HUES64 (cell line): ENCODE data around the gene PODN.

Experiments used
- H3K27ac ChIP-seq: 2 replicates; pipeline ENCODE4 v1.7.0; 2013; ENCODE audit warnings: low read depth, low read length, inconsistent platforms
- H3K27me3 ChIP-seq: 2 replicates; pipeline ENCODE4 v1.6.1; 2013; ENCODE audit warnings: mild to moderate bottlenecking, low read length; ENCODE audit not compliant: insufficient read depth
- H3K36me3 ChIP-seq: 2 replicates; pipeline ENCODE4 v1.6.1; 2013; ENCODE audit warnings: mild to moderate bottlenecking, low read length; ENCODE audit not compliant: insufficient read depth
- H3K4me1 ChIP-seq: 2 replicates; pipeline ENCODE4 v1.6.1; 2013; ENCODE audit warnings: mild to moderate bottlenecking, low read length, moderate library complexity; ENCODE audit not compliant: insufficient read depth
- H3K4me3 ChIP-seq: 2 replicates; pipeline ENCODE4 v1.5.1; 2013; ENCODE audit warnings: mild to moderate bottlenecking, low read length, moderate library complexity
- H3K9ac ChIP-seq: 2 replicates; pipeline ENCODE4 v1.6.1; 2013; ENCODE audit warnings: mild to moderate bottlenecking, low read depth, low read length
- H3K9me3 ChIP-seq: 2 replicates; pipeline ENCODE4 v1.6.1; 2013; ENCODE audit warnings: low read depth, low read length; ENCODE audit not compliant: insufficient read depth
- WGBS: fragments of 150-250, 120-280 bp; methylation state at CpG from one replicate; pipeline ENCODE4 v1.1.7; 2013; ENCODE audit warnings: missing lambda C conversion rate; 5-methylcytosine and 5-hydroxymethylcytosine counted together

Gene PODN

GRCh38 chr1:53075761-53076163 lies 13.7 kb downstream of the PODN start:
- 94% methylated on average over 8 of the region's 8 CpGs for WGBS
- H3K9ac ChIP-seq, result no peak overlapping the region

GRCh38 chr1:53076165-53076564 lies 14.2 kb downstream of the PODN start:
- WGBS, result 92% methylated on average over 9 of the region's 9 CpGs
- Histone ChIP-seq H3K9me3 (no peaks in the 10 kb centered on the region), H3K4me3 (no peak overlapping the region), H3K9ac (no peak overlapping the region), H3K4me1 (no peaks in the 10 kb centered on the region), H3K27ac (no peak overlapping the region), H3K27me3 (no peaks in the 10 kb centered on the region), H3K36me3 (no peaks in the 10 kb centered on the region)

More at GRCh38 chr1:53075761-53076163, 13.7 kb downstream of the PODN start:
- Histone ChIP-seq H3K4me3 (no peak overlapping the region), H3K27ac (no peak overlapping the region), H3K27me3 (no peaks in the 10 kb centered on the region), H3K4me1 (no peaks in the 10 kb centered on the region), H3K9me3 (no peaks in the 10 kb centered on the region), H3K36me3 (no peaks in the 10 kb centered on the region)

- 92% methylated on average over 19 of the region's 19 CpGs for WGBS
- no peak overlapping the region for H3K9ac ChIP-seq
- H3K27me3 ChIP-seq, result no peaks in the 10 kb centered on the region
- H3K36me3 ChIP-seq, result no peaks in the 10 kb centered on the region
- H3K27ac ChIP-seq, result no peak overlapping the region
- H3K4me3 ChIP-seq, result no peak overlapping the region
- H3K4me1 ChIP-seq, result 0 out of 2 replicates have a peak, but pooled peaks cover 3% of the 10 kb centered on the region
- H3K9me3 ChIP-seq, result no peaks in the 10 kb centered on the region
Observed at GRCh38 chr1:53076721-53077598, 14.9 kb downstream of the PODN start.

- peaks cover 9% of the 10 kb centered on the region for H3K4me1 ChIP-seq
- WGBS, result 95% methylated on average over 13 of the region's 13 CpGs
- H3K36me3 ChIP-seq, result no peaks in the 10 kb centered on the region
- no peaks in the 10 kb centered on the region for H3K9me3 ChIP-seq
- H3K9ac ChIP-seq, result no peak overlapping the region
- H3K27ac ChIP-seq, result no peak overlapping the region
- H3K27me3 ChIP-seq, result no peaks in the 10 kb centered on the region
- no peak overlapping the region for H3K4me3 ChIP-seq
Observed at GRCh38 chr1:53077599-53077965, 15.6 kb downstream of the PODN start.

- H3K4me3 ChIP-seq, result no peak overlapping the region
- no peaks in the 10 kb centered on the region for H3K9me3 ChIP-seq
- H3K27ac ChIP-seq, result no peak overlapping the region
- no peaks in the 10 kb centered on the region for H3K36me3 ChIP-seq
- no peaks in the 10 kb centered on the region for H3K27me3 ChIP-seq
- H3K4me1 ChIP-seq, result peaks cover 10% of the 10 kb centered on the region
- no peak overlapping the region for H3K9ac ChIP-seq
- 94% methylated on average over 46 of the region's 46 CpGs for WGBS
Observed at GRCh38 chr1:53078333-53079101, 16.5 kb downstream of the PODN start.

GRCh38 chr1:53079251-53079650 lies 17.2 kb downstream of the PODN start:
- Histone ChIP-seq H3K4me3 (no peak overlapping the region), H3K9me3 (no peaks in the 10 kb centered on the region), H3K27ac (no peak overlapping the region), H3K4me1 (peaks cover 10% of the 10 kb centered on the region), H3K27me3 (no peaks in the 10 kb centered on the region), H3K36me3 (no peaks in the 10 kb centered on the region), H3K9ac (no peak overlapping the region)
- 86% methylated on average over 4 of the region's 4 CpGs for WGBS

- Histone ChIP-seq H3K9me3 (no peaks in the 10 kb centered on the region), H3K36me3 (no peaks in the 10 kb centered on the region), H3K4me3 (no peak overlapping the region), H3K9ac (no peak overlapping the region), H3K27me3 (no peaks in the 10 kb centered on the region), H3K27ac (no peak overlapping the region), H3K4me1 (peaks cover 10% of the 10 kb centered on the region)
- 60% methylated on average over 3 of the region's 3 CpGs for WGBS
Observed at GRCh38 chr1:53080041-53080440, 18.0 kb downstream of the PODN start.

- no peak overlapping the region for H3K4me3 ChIP-seq
- no peak overlapping the region for H3K27ac ChIP-seq
- WGBS, result 91% methylated on average over 15 of the region's 15 CpGs
- H3K9me3 ChIP-seq, result no peaks in the 10 kb centered on the region
- H3K4me1 ChIP-seq, result peaks cover 10% of the 10 kb centered on the region
- H3K9ac ChIP-seq, result no peak overlapping the region
- no peaks in the 10 kb centered on the region for H3K27me3 ChIP-seq
- H3K36me3 ChIP-seq, result no peaks in the 10 kb centered on the region
Observed at GRCh38 chr1:53080769-53081168, 18.8 kb downstream of the PODN start.

- Histone ChIP-seq H3K4me1 (peaks cover 10% of the 10 kb centered on the region), H3K4me3 (no peak overlapping the region), H3K9me3 (no peaks in the 10 kb centered on the region), H3K27ac (no peak overlapping the region), H3K36me3 (no peaks in the 10 kb centered on the region), H3K9ac (no peak overlapping the region), H3K27me3 (no peaks in the 10 kb centered on the region)
- 83% methylated on average over 14 of the region's 14 CpGs for WGBS
Observed at GRCh38 chr1:53081384-53082066, 19.5 kb downstream of the PODN start.

GRCh38 chr1:53082826-53083455 lies 20.9 kb downstream of the PODN start:
- H3K36me3 ChIP-seq, result no peaks in the 10 kb centered on the region
- no peak overlapping the region for H3K9ac ChIP-seq
- H3K9me3 ChIP-seq, result no peaks in the 10 kb centered on the region
- H3K27me3 ChIP-seq, result no peaks in the 10 kb centered on the region
- H3K4me3 ChIP-seq, result no peak overlapping the region
- no peak overlapping the region for H3K27ac ChIP-seq
- 90% methylated on average over 13 of the region's 13 CpGs for WGBS
- peaks cover 10% of the 10 kb centered on the region for H3K4me1 ChIP-seq
